Heart left ventricle (tissue), 13 donors: ENCODE results near the gene IQCC.

ENCODE experiments used
- POLR2A ChIP-seq, 2 donors: fragments of 450-650 bp; IDR thresholded peaks; one replicate each; pipeline ENCODE4 v1.6.1; 2017; ENCODE audit warnings: antibody characterized with exemption in 2 of 2, mild to moderate bottlenecking in 2 of 2, moderate library complexity in 2 of 2
- TF ChIP-seq, protein P1 (sequence below), 12 donors: fragments of 200-600 bp; sonication (generic) in 4 of 12; IDR thresholded peaks; one replicate each; pipeline versions ENCODE4 v1.5.0 to v1.8.0; 2018 to 2022; ENCODE audit warnings: antibody characterized with exemption in 12 of 12, mild to moderate bottlenecking in 5 of 12
- donor health status: ischemic (EF 13 %, LVEDD 7.1; RV severe dilation, severe dysfunction).
- donor health status: DM: no; HTN: yes; CAD: no.
- donor health status: DM: no; HTN: no; CAD: no.
- donor health status: ischemic (EF 25% LVEDD 6.9; RV normal size, moderate dysfunction).
- donor health status: ischemic (EF 25% LVEDD 5.7; RV mildly dilated, moderate dysfunction).
- donor health status: ischemic (EF 35%, LVEDD 5.7; RV mildly dilated, moderate dysfunction).
- donor health status: nonischemic (EF 11% LVEDD 7.7; RV severe dilation, severe dysfunction).
- donor health status: DM: yes; HTN: yes; CAD: no.
- donor health status: PGD.
- donor health status: ischemic (EF 29% LVEDD 5.4; RV normal size, mild dysfunction).
- donor health status: nonischemic (EF 23%, LVEDD 6.1; RV moderate dilation, normal function).

DNA sequence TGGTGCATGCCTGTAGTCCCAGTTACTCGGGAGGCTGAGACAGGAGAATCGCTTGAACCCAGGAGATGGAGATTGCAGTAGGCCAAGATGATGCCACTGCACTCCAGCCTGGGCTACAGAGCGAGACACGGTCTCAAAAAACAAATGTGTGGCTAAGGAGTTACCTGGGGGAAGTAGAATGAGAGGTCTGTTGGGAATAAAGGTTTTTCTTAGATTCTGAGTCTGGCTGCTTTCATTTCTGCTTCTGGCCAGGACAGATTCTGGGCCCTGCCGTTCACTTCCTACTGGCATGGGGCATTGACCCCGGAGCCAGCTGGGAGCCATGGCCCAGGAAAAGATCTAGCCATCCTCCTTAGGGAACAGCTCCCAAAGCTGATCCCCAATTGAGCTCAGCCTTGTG is 3.0 kb downstream of the IQCC start:
- TF ChIP-seq, protein P1, sequence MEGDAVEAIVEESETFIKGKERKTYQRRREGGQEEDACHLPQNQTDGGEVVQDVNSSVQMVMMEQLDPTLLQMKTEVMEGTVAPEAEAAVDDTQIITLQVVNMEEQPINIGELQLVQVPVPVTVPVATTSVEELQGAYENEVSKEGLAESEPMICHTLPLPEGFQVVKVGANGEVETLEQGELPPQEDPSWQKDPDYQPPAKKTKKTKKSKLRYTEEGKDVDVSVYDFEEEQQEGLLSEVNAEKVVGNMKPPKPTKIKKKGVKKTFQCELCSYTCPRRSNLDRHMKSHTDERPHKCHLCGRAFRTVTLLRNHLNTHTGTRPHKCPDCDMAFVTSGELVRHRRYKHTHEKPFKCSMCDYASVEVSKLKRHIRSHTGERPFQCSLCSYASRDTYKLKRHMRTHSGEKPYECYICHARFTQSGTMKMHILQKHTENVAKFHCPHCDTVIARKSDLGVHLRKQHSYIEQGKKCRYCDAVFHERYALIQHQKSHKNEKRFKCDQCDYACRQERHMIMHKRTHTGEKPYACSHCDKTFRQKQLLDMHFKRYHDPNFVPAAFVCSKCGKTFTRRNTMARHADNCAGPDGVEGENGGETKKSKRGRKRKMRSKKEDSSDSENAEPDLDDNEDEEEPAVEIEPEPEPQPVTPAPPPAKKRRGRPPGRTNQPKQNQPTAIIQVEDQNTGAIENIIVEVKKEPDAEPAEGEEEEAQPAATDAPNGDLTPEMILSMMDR (IDR thresholded peaks at IDR 0.05), result no peak
- TF ChIP-seq POLR2A (IDR thresholded peaks at IDR 0.05), result no peak
